Trophoblast cell (in vitro differentiated cells and primary cell): ENCODE results near the gene FCHSD2.

Experiments used
- DNase-seq, 2 donors: peaks; one replicate each; pipeline ENCODE4 v3.0.0-alpha.2; 2016
- H2AFZ ChIP-seq: 2 replicates; pipeline ENCODE4 v1.6.1; 2013; ENCODE audit warnings: low read length, moderate library complexity, mild to moderate bottlenecking; ENCODE audit not compliant: insufficient read depth, poor library complexity
- H2AK5ac ChIP-seq: 2 replicates; pipeline ENCODE4 v1.6.1; 2013; ENCODE audit warnings: mild to moderate bottlenecking, low read length
- H2BK120ac ChIP-seq: 2 replicates; pipeline ENCODE4 v1.6.1; 2013; ENCODE audit warnings: low read length, mild to moderate bottlenecking, moderate library complexity; ENCODE audit not compliant: insufficient read depth, poor library complexity
- H2BK12ac ChIP-seq: 2 replicates; pipeline ENCODE4 v1.6.1; 2013; ENCODE audit warnings: mild to moderate bottlenecking, low read length, moderate library complexity
- H2BK5ac ChIP-seq: 2 replicates; pipeline ENCODE4 v1.6.1; 2013; ENCODE audit warnings: low read length, low read depth, moderate library complexity, mild to moderate bottlenecking; ENCODE audit not compliant: poor library complexity
- H3K14ac ChIP-seq: 2 replicates; pipeline ENCODE4 v1.6.1; 2013; ENCODE audit warnings: mild to moderate bottlenecking, low read length
- H3K18ac ChIP-seq: 2 replicates; pipeline ENCODE4 v1.6.1; 2013; ENCODE audit warnings: mild to moderate bottlenecking, low read length
- H3K23ac ChIP-seq: 2 replicates; pipeline ENCODE4 v1.6.1; 2013; ENCODE audit warnings: low read length
- H3K27ac ChIP-seq: 2 replicates; pipeline ENCODE4 v1.5.1; 2013; ENCODE audit warnings: low read depth, mild to moderate bottlenecking, inconsistent platforms, low read length, moderate library complexity
- H3K27me3 ChIP-seq: 2 replicates; pipeline ENCODE4 v1.6.1; 2013; ENCODE audit warnings: inconsistent platforms, mild to moderate bottlenecking, low read length, moderate library complexity; ENCODE audit not compliant: insufficient read depth
- H3K36me3 ChIP-seq, 2 experiments: 1 replicate in 1 of 2; 2 replicates in 1 of 2; pipeline ENCODE4 v1.6.1; 2013; ENCODE audit warnings: low read length in 2 of 2, mild to moderate bottlenecking in 2 of 2, moderate library complexity in 1 of 2; ENCODE audit not compliant: insufficient read depth in 2 of 2, control insufficient read depth in 1 of 2
- H3K4ac ChIP-seq: 2 replicates; pipeline ENCODE4 v1.6.1; 2013; ENCODE audit warnings: low read depth, mild to moderate bottlenecking, low read length, moderate library complexity
- H3K4me1 ChIP-seq, 2 experiments: 1 replicate in 1 of 2; 2 replicates in 1 of 2; pipeline ENCODE4 v1.6.1; 2013; ENCODE audit warnings: low read length in 2 of 2, mild to moderate bottlenecking in 2 of 2, moderate library complexity in 1 of 2; ENCODE audit not compliant: insufficient read depth in 2 of 2, control insufficient read depth in 1 of 2
- H3K4me2 ChIP-seq: 2 replicates; pipeline ENCODE4 v1.6.1; 2013; ENCODE audit warnings: inconsistent platforms, mild to moderate bottlenecking, low read length, moderate library complexity
- H3K4me3 ChIP-seq: 2 replicates; pipeline ENCODE4 v1.5.1; 2013; ENCODE audit warnings: mild to moderate bottlenecking, low read depth, low read length, inconsistent platforms
- H3K79me1 ChIP-seq: one replicate; pipeline ENCODE4 v1.6.1; 2013; ENCODE audit warnings: low read length
- H3K79me2 ChIP-seq: 2 replicates; pipeline ENCODE4 v1.6.1; 2013; ENCODE audit warnings: low read length, mild to moderate bottlenecking; ENCODE audit not compliant: control insufficient read depth, insufficient read depth, poor library complexity
- H3K9ac ChIP-seq: 2 replicates; pipeline ENCODE4 v1.6.1; 2013; ENCODE audit warnings: mild to moderate bottlenecking, low read length
- H3K9me3 ChIP-seq: 2 replicates; pipeline ENCODE4 v1.6.1; 2013; ENCODE audit warnings: low read depth, mild to moderate bottlenecking, control low read depth, inconsistent platforms, low read length; ENCODE audit not compliant: insufficient read depth
- H4K12ac ChIP-seq: 2 replicates; pipeline ENCODE4 v1.6.1; 2013; ENCODE audit warnings: low read depth, mild to moderate bottlenecking, low read length, moderate library complexity
- H4K8ac ChIP-seq: 2 replicates; pipeline ENCODE4 v1.6.1; 2013; ENCODE audit warnings: low read depth, mild to moderate bottlenecking, low read length, moderate library complexity
- H4K91ac ChIP-seq: one replicate; pipeline ENCODE4 v1.6.1; 2013; ENCODE audit warnings: low read depth, mild to moderate bottlenecking, low read length, moderate library complexity
- WGBS: extraction: QIAGEN DNeasy Blood & Tissue Kit; methylation state at CpG from one replicate; pipeline ENCODE4 v1.1.7; 2013; ENCODE audit warnings: missing lambda C conversion rate; ENCODE audit not compliant: insufficient read length, insufficient coverage; ENCODE audit errors: extremely low coverage; 5-methylcytosine and 5-hydroxymethylcytosine counted together

Gene FCHSD2

DNA sequence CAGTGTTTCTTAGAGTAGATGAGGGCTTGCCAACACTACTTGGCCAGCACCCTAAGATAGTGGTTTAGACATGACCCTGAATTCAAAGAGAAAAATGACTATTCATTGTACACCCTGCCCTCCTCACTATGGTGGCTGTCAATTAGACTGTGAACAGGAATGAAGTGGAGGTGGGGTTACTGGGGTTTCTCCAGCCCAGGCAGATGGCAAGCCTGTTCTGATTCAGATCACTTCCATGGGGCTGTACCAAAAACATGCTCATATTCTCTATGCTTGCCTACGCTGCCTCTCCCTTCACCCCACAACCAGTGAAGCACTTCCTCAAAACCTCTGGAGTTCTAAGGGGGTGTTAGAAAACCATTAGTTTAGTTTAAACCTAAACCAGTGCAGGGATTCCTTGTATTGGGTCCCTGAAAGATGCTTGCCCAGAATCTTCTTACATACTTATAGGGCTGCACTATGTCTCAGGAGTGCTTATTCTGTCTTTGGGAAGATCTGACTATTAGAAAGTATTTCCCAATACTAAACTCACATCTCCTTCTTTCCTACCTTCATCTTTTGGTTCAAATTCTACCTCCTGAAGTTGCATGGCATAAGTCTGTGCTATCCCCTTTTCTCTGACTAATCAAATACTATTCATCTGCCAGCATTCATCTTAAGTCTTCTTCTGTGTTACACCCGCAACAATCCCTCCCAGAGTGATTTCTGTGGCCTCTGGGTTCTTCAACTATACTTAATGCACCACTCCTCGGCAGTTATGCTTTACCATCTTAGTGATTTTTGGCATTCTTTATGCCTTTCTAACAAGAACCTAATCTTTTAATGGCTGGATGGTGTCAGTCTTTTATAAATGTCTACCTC lies 256.1 kb downstream of the FCHSD2 start:
- WGBS, result no CpG with 5 or more reads among the region's 3 CpGs
- H3K4me1 ChIP-seq, result no peaks in the 10 kb centered on the region

DNA sequence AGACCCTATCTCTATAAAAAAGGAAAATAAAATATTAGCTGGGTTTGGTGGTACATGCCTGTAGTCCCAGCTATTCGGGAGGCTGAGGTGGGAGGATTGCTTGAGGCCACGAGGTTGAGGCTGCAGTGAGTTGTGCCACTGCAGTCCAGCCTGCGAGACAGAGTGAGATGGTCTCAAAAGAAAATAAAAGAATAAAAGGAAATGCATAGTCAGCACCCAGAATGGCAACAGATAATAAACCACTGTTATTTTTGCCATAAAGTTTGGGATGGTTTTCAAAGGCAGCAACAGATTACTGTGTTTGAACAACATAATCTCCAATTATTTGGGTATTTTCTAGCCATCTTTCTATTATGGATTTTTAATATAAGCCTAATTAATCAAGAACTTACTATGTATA lies 266.0 kb downstream of the FCHSD2 start:
- no peak for DNase-seq
- Histone ChIP-seq H2BK120ac (no peak overlapping the region), H3K9ac (no peak overlapping the region), H3K4me2 (no peak overlapping the region), H3K27ac (no peak overlapping the region), H3K9me3 (no peaks in the 10 kb centered on the region), H3K14ac (no peak overlapping the region), H3K23ac (no peak overlapping the region), H3K4ac (no peak overlapping the region), H3K36me3 (no peaks in the 10 kb centered on the region), H3K4me3 (no peak overlapping the region), H3K79me2 (no peaks in the 10 kb centered on the region), H4K12ac (no peak overlapping the region), H3K18ac (no peak overlapping the region), H3K27me3 (no peaks in the 10 kb centered on the region), H2BK12ac (no peak overlapping the region), H3K79me1 (no peaks in the 10 kb centered on the region), H3K4me1 (no peaks in the 10 kb centered on the region), H4K8ac (no peak overlapping the region), H2BK5ac (no peak overlapping the region), H2AFZ (no peak overlapping the region), H2AK5ac (no peak overlapping the region), H4K91ac (no peak overlapping the region)
- WGBS, result no CpG with 5 or more reads among the region's 3 CpGs

More for the DNA sequence above, 256.1 kb downstream of the FCHSD2 start:
- Histone ChIP-seq H3K4ac (no peak overlapping the region), H2AFZ (no peak overlapping the region), H3K14ac (no peak overlapping the region), H3K27me3 (no peaks in the 10 kb centered on the region), H3K4me3 (no peak overlapping the region), H2BK120ac (no peak overlapping the region), H3K79me1 (no peaks in the 10 kb centered on the region), H3K18ac (no peak overlapping the region), H3K79me2 (no peaks in the 10 kb centered on the region), H3K36me3 (no peaks in the 10 kb centered on the region), H3K9me3 (no peaks in the 10 kb centered on the region), H3K27ac (no peak overlapping the region), H3K9ac (no peak overlapping the region), H3K23ac (no peak overlapping the region), H2BK5ac (no peak overlapping the region), H4K12ac (no peak overlapping the region), H4K91ac (no peak overlapping the region), H3K4me2 (no peak overlapping the region), H2AK5ac (no peak overlapping the region), H4K8ac (no peak overlapping the region), H2BK12ac (no peak overlapping the region)
- no peak for DNase-seq

DNA sequence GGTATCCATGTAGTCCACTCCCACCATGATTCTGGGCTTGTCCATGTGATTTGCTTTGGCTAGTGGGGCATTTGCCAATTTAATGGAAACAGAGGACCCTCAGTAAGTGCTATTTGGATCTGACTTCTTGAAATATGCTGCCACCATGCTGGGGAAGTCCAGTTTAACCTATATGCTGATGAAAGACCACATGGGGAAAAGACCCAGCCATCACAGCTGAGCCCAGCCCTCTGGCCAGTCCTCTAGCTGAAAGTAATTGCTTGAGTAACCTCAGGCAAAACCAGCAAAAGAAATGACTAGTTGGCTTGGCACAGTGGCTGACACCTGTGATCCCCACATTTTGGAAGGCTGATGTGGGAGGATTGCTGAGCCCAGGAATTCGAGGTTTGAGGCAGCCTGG lies 266.4 kb downstream of the FCHSD2 start:
- H3K79me2 ChIP-seq, result no peaks in the 10 kb centered on the region
- H2BK12ac ChIP-seq, result no peak overlapping the region
- no peak overlapping the region for H3K18ac ChIP-seq
- no peak overlapping the region for H3K27ac ChIP-seq
- H3K79me1 ChIP-seq, result no peaks in the 10 kb centered on the region
- H3K36me3 ChIP-seq, result no peaks in the 10 kb centered on the region
- WGBS, result no CpG with 5 or more reads among the region's 1 CpG
- no peak overlapping the region for H2BK5ac ChIP-seq
- no peak overlapping the region for H3K4ac ChIP-seq
- H4K12ac ChIP-seq, result no peak overlapping the region
- no peaks in the 10 kb centered on the region for H3K27me3 ChIP-seq
- no peak overlapping the region for H3K4me2 ChIP-seq
- no peaks in the 10 kb centered on the region for H3K9me3 ChIP-seq
- no peak overlapping the region for H3K23ac ChIP-seq
- no peak overlapping the region for H2AFZ ChIP-seq
- H4K8ac ChIP-seq, result no peak overlapping the region
- H3K9ac ChIP-seq, result no peak overlapping the region
- no peaks in the 10 kb centered on the region for H3K4me1 ChIP-seq
- DNase-seq, result no peak
- no peak overlapping the region for H2BK120ac ChIP-seq
- no peak overlapping the region for H3K14ac ChIP-seq
- H4K91ac ChIP-seq, result no peak overlapping the region
- no peak overlapping the region for H2AK5ac ChIP-seq
- H3K4me3 ChIP-seq, result no peak overlapping the region

DNA sequence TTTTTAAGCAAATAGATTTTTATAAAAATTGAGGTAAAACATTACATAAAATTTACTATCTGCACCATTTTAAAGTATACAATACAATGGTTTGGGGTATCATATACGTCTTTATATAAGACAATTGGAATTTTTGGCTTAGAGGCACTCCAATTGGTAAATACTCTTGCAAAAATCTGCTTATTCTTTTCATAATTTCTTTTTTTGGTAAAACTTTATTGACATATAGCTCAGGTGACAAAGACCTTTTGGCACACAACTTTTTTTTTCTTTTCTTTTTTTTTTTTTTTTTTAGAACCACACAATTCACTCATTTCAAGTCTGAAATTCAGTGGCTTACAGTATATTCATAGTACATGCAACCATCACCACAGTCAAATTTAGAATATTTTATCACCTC lies 270.1 kb downstream of the FCHSD2 start:
- H2AK5ac ChIP-seq, result no peak overlapping the region
- H4K12ac ChIP-seq, result no peak overlapping the region
- H3K9ac ChIP-seq, result no peak overlapping the region
- H2BK5ac ChIP-seq, result no peak overlapping the region
- DNase-seq, result no peak
- H3K4ac ChIP-seq, result no peak overlapping the region
- H2BK120ac ChIP-seq, result no peak overlapping the region
- H3K4me2 ChIP-seq, result no peak overlapping the region
- no peak overlapping the region for H2BK12ac ChIP-seq
- no peak overlapping the region for H4K8ac ChIP-seq
- H3K18ac ChIP-seq, result no peak overlapping the region
- H3K4me1 ChIP-seq, result no peaks in the 10 kb centered on the region
- no peaks in the 10 kb centered on the region for H3K79me2 ChIP-seq
- no peaks in the 10 kb centered on the region for H3K79me1 ChIP-seq
- H3K27ac ChIP-seq, result no peak overlapping the region
- H3K27me3 ChIP-seq, result no peaks in the 10 kb centered on the region
- no peak overlapping the region for H3K4me3 ChIP-seq
- no CpG with 5 or more reads among the region's 1 CpG for WGBS
- H2AFZ ChIP-seq, result no peak overlapping the region
- no peaks in the 10 kb centered on the region for H3K9me3 ChIP-seq
- H3K36me3 ChIP-seq, result no peaks in the 10 kb centered on the region
- H3K23ac ChIP-seq, result no peak overlapping the region
- H4K91ac ChIP-seq, result no peak overlapping the region
- no peak overlapping the region for H3K14ac ChIP-seq
